GM19238 (cell line): ENCODE data around the gene CNOT3.

Source experiments
- DNase-seq: peaks from one replicate; pipeline ENCODE4 v3.0.0; 2011; ENCODE audit warnings: low spot score; ENCODE audit not compliant: insufficient read length

Gene CNOT3

DNA sequence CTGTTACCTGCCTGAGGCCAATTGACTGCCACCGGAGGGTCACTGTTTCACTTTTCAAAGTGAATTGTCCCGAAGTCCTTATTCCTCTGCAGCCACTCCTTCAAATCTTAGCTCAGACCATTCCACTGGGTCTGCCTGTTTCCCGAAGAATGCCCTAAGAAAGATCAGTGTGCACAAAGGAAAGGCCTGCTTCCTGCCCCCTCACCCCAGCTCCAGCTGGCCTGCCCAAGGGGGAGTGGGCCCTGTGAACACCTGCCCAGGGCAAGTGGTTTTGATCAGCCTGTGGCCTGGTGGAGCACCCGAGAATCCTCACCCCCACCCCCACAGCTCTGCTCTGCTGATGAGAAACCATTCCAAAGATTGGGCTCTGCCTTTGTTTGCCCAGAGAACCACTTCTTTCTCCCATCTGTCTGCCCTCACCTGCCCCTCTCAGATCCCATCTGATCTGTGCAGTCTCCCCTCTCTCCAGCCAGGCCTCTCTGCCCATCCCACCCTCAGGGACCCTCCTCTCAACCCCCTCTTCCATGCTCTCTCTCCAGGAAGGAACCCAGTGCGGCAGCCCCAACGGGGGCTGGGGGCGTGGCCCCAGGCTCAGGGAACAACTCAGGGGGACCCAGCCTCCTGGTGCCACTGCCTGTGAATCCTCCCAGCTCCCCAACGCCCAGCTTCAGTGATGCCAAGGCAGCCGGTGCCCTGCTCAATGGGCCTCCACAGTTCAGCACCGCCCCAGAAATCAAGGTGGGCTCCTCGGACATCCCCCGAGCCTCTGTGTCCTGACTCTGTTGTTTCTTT, 11.7 kb downstream of the CNOT3 start:
- no peak for DNase-seq

DNA sequence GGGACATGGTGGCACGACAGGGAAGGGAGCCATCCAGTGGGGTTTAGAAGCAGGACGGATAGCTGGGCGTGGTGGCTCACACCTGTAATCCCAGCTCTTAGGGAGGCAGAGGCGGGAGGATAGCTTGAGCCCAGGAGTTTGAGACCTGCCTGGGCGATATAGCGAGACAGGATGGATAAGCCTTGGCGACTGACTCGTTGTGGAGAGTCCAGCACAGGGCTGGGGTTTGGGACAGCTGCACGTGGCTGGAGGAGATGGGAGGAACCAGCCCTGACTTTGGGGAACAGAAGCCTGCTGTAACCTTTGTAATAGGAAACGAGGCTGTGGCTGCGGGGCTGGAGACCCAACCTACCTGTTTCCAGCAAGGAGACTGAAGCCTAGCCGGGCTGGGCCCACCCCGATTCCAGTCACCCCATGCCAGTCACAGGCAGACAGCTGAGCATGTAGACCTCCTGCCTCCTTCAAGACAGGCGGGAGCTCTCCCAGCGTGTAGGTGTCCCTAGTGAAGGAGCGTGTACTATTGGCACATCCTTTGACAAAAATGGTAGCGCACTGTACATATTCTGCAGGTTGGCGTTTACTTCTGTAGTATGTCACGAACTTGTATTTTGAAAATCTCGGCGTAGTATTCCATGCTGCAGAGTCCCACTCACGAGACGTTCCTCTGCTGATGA, 13.9 kb downstream of the CNOT3 start:
- DNase-seq, result no peak

DNA sequence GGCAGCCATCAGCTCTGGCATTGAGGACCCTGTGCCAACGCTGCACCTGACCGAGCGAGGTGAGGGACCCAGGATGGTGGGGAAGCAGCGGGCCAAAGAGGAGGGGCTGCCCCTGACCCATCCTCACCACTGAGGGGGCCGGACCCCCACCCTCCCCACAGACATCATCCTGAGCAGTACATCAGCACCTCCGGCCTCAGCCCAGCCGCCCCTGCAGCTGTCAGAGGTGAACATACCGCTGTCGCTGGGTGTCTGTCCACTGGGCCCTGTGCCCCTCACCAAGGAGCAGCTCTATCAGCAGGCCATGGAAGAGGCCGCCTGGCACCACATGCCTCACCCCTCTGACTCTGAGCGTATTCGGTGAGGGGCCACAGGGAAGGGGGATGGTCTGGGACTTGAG, 14.7 kb downstream of the CNOT3 start:
- no peak for DNase-seq

DNA sequence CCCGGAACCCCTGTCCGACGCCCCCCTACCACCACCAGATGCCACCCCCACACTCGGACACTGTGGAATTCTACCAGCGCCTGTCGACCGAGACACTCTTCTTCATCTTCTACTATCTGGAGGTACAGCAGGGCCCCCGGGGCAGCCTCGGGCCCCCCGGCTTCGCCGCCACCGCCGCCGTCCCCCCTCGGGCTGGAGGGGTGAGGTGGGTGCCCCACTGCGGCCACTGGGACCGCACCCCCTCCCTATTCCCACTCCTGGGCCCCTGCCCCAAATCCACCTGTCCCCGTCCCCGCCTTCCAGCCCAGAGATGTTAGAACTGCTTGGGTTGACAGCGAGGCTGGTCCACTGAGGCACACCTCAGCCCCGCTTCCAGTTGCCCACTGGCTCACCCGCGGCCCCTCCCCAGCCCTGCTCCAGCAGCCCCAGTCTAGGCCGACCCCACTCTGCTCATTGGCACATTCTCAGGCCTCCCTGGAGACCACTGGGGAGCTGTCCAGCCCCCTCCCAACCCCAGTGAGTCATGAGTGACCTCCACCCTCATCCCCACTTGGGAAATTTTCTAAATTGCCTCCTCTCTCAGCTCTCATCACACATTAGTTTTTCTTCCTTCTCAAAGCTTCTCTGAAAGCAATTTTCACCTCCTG, 15.4 kb downstream of the CNOT3 start:
- no peak for DNase-seq

DNA sequence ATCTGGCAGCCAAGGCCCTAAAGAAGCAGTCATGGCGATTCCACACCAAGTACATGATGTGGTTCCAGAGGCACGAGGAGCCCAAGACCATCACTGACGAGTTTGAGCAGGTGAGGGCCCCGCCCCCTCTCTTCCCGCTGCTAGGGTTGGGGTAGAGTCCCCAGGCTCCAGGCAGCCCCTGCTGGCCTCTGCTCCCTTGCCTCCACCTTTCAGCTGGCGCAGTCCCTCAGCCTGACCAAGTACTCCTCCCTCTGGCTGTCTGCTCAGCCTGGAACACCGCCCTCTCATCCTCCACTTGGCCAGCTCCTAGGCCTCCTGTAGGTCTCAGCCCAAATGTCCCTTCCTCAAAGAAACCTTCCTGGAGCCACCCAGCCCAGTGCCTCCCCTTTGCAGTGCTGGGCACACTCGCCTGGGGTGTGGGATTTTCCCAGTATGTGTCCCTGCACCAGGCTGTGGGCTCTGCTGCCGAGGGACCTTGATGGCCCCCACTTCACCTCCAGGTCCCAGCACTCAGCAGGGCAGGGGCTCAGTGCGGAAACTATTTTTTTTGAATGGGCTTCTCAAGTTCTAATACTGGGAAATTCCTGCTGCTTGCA, 16.3 kb downstream of the CNOT3 start:
- no peak for DNase-seq

DNA sequence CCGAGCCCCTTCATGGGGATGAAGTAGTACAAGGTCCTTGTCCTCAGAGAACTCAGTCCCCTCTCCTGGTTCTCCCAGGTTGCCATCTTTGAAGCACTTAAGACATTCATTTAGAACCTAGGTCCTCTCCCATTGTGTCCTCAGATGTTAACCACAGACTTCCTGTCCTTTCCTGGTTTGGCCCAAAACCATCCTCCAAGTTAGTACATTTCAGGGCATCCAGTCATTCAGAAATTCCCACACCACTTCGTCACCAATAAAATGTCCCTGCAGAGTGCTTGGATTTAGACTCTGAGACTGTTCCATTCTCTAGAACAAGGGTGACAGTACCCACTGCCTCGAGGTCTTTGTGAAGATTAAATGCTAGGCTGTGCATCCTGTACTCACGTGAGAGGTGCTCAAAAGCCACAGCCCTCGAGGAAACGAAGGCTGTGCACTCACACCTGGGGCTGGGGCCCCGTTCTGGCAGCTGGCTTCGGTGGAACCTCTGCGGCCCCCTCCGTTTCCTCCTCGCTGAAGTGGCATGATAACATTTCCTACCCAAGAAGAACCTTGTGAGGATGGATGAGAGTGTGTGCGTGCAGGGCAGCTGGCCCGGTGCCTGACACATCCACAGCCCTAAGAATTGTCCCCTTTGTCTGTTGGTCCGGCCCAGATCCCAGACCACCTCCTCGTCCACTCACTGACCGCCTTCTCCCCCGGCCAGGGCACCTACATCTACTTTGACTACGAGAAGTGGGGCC, 17.2 kb downstream of the CNOT3 start:
- DNase-seq, result no peak

DNA sequence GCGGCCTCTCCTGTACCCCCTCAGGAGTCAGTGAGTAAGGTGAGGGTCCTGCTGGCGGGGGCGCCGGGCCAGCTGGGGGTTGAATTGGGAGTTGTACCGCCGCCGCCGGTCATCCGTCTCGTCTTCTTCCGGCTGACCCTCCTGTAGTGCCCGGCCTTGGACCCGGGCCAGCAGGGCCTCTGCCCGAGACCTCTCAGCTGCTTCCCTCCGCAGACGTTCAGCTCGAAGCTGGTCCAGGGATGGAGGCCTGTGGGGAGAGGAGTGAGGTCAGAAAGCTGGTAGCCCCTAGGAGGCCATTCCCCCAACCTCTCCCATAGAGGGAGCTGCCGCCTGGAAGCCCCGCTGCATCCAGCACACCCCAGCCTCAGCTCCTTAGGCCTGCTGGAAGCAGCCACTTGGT, 18.1 kb downstream of the CNOT3 start:
- no peak for DNase-seq

DNA sequence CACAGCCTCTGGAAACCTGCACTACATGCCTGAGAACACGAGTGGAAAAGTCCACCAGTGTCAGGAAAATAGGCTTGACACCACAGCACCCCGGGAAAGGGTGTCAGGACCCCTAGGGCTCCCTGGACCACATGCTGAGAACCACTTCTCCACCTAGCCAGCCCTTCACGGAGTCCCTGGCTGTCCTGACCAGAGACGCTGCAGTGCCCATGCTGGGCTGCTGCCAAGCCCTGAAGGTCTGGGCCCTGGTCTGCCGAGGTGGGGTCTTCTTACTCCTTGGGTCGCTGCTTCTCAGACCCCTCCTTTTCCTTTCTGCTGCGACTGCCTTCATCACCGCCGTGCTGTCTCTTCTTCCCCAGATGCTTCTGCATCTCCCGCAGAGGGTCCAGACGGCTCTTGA, 18.9 kb downstream of the CNOT3 start:
- DNase-seq, result no peak

DNA sequence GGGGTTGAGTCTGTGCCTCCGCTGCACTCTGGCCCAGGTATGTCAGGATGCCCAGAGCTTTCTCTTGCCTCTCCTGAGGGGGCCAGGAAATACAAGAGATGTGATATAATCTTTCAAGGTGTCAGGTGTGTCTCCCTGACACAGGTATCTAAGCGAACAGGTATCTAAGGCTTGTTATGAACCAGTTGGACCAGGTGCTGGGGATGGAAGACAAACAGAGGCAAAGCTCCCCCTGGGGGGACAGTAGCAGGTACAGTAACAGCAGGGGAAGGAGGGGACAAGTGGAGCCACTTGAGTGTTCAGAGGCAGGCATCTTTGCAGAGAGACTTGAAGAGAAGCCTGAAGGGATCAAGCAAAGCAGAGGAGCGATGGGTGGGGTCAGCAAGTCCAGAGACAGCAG, 19.4 kb downstream of the CNOT3 start:
- DNase-seq, result no peak

DNA sequence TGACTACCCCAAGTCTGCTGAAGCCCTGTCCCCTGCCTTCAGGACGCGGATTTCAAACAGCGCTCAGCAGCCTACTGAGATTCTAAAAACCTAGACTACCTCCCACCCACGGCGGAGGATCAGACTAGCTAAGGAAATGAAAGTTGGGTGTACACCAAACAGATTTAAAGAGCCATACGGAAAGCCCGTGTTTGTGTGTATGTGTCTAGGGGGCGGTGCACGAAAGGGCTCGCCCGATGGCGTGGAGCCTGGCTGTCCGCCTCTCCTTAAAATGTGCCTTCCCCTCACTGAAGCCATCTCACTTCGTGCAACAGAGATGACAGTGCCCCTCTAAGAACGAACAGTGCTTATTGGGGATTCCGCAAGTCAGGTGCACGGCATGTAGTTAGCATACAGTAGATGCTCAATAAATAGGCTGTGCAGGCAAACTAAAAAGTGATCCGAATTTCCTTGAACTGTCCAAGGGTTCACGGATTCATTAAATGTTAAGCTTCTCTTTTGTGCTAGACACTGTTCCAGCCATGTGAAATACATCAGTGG, 21.3 kb downstream of the CNOT3 start:
- DNase-seq, result peak; percentile 39

DNA sequence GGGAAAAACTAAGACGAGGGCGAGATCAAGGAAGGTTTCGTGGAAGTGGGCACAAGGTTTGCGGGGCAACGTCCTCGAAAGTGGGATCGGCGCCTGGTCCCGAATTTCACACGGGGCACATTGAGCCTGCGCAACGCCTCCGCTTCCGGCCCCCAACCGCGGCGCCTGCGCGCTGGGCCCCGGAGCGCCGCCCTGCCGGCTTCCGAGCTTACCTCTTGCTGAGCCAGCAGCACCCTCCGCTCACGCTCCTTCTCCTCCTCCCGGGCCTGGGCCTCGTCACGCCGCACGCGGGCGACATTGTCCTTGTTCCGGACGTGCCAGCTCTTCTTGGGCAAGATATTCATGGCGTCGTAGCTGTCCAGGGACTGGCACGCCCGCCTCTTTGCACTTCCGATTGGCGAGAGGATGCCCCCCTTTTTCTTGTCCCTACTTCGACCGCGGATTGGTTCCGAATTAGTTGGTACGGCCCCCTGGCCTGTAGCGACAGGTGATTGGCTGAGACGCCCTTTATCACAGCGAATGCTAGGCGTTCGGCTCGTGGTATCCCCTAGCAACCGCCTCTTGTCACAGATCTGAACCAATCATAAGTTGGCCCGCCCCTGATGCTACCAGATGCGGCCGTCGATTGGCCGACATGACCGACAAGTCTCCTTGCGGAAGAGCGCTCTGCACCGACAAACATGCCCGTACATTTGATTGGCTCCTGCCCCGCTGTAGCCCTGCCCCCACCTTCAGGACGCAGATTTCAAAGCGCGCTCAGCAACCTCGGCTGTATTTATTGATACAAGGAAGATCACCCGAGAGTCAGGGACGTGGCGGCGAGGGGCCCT, 22.0 kb downstream of the CNOT3 start, which contains the start of gene LENG1:
Gene LENG1, minus strand, starts transcription at position 370 of the 830 bp plus-strand sequence. Its CDS starts 26 bp downstream, at position 344.
- DNase-seq, result peak; percentile 99

DNA sequence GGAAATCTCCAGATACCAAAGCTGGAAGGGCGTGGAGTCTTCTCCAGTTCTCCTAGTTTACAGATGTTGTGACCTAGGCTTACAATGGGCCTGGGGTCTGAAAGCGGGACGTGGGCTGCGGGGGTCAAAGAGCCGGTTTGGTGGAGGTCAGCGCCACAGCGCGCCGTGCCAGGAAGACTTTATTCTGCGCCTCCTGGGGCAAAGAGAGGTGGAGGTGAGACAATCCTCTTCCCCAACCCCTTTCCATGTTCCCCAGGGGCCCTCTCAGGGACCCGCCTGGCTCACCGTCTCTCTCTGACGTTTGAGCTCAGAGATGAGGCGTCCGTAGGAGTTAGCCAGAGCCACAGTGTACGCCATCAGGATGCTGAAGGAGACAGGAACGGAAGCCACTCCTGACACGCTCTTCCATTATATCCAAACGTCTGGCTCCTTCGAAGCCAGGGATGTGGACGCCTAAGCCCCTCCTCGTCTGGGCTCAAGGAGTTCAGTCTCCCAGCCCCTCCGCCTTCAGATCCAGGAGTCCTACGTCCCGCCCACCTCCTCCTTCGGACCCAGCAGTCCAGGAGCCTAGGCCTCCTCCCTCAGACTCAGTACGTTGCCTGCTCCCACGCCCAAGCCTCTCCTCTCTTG, 22.7 kb downstream of the CNOT3 start:
- no peak for DNase-seq

DNA sequence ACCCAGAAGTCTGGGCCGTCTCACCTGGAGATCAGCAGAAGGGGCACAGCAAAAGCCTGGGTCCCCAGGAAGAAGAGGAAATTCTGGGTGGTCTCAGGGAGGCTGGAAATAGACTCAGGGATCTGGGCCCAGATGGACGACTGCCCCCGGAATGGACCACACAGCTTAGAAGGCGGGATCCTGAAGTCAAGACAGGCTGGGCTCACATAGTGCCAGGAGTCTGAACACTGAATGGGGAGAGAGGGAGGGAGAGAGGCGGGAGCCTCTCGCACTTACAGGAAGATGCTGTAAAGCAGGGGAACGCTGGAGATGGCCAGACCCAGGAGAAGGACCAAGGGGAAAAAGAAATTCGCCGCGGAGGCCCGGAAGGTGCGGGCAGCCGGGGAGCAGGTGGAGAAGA, 23.3 kb downstream of the CNOT3 start:
- no peak for DNase-seq

DNA sequence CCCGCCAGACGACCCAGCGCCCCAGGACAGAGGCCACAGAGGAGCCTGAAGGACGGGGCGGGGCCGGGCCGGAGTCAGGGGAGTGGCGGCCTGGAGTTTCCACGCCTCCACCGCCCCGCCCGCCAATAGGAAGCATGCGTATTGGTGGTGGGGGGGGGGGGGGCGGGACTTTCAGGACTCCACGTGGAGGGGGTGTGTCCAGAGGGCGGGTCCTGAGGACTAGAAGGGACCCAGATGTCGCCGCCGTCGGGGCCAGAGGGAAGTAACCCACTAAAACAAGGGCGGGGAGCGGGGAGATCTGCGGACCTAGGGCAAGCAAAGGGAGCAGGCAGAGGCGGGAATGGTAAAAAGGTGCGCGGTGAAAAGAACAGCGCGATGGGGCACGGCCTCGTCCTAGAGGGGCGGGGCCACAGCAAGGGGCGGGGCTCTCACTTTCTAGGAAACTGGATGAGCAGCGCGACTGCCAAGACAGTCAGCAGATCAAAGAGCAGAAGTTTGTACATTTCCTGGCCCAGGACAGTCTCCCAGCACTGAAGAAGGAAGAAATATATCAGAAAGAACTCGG, 24.8 kb downstream of the CNOT3 start:
- peak; percentile 64 for DNase-seq

DNA sequence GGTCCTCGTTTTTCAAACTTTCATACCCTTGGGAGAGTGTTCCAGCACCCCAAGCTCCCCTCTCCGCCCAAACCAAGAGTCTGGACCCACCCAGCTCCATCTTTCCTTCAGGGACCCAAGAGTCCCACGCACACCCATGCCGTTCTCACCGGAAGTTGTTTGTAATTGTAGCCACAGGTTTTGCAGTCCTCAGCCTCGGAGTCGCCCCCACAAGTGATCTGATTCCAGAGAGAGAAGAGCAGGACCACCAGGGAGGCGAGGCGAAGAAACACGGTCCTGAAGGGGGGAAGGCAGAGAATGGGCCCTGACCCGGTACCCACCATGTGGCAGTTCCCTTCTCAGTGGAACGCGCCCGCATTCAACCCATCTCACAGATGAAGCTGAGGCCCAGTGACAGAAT, 25.3 kb downstream of the CNOT3 start:
- no peak for DNase-seq

DNA sequence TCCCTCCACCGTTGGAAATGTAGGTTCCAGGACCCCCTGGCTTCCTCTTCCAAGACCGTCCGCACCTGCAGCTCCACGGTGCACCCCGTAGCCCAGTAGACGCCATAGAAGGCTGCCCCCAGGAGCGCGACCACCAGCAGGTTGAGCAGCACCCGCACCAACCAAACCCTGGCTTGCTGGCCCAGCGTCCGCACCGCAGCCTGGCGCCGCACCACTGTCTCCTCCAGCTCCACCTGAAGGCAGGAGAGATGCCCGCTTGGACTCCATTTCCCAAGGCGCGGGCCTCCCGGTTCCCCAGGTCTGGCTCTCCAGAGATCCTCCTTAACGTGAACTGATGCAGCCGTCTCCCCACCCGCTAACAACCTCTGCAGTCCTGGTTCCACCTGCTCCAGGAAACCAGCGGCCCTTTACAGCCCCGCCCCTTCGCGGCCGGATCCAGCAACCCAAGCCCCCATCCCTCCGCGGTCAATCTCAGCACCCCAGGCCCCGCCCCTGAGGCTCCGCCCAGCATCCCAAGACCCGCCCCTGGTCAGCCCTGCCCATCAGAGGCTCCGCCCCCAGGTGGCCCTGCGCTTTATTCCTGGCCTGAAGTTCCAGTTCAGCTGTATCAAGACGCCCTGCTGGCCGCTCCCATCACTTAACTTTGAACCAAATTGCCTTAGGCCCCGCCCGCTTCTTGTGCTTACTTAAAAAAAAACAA, 27.0 kb downstream of the CNOT3 start:
- DNase-seq, result no peak

DNA sequence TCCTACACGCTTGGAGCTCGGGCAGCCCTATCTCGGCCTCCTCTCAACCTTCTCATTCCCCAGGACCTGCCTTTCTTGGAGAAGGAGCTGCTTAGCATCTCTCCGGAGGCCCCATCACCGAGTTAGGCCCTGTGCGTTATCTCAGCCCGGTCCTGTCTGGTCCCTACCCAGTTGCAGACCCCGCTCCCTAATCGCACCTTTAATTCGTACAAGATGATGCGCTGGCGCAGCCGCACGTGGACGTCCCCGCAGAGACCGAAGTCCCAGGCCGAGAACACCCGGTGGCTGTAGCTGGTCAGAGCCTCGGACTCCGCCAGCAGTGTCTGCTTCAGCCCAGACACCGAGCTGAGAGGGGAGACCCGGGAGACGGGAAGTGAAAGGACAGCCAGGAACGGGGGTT, 27.7 kb downstream of the CNOT3 start:
- no peak for DNase-seq

DNA sequence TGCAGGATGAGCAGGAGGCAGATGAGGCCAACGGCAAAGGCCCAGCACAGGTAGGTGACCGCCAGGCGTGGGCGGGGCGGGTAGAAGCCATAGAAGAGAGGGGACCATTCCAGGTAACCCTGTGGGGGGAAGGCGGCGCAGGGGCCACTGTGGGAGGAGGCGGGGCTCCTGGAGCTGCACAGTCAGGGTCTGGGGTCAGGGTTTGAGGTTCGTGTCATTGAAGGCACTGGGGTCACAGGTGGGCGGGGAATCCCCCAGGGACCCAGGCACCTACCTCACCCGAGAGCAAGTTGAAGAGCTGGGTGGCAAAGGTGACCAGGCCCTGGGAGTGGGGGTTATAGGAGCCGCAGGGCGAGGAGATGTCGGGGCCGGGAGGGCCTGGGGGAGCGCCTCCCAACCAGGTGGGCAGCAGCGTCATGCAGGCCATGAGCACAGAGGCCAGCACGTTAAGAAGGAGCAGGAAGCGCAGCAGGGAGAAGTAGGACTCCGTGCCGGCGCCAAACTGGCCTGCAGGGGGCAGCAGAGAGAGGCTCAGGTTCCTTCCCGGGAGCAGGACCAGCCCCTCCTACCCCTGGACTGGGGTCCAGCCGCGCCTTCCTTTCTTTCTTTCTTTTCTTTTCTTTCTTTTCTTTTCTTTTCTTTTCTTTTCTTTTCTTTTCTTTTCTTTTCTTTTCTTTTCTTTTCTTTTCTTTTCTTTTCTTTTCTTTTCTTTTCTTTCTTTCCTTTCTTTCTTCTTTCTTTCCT, 30.8 kb downstream of the CNOT3 start:
- DNase-seq, result peak; percentile 92
